Prostate gland (tissue), 2 donors: ENCODE measurements around the gene PPP1R13B. TPM values are rescaled to one million over a fixed set of nuclear protein-coding genes. Genes with fewer than 3 reads are reported as not detected.

ENCODE experiments used
- DNase-seq: peaks from one replicate; pipeline ENCODE4 v3.0.0-alpha.2; 2019; ENCODE audit warnings: low spot score
- H3K27ac ChIP-seq, 2 donors: fragments of 200-600 bp; sonication (generic); 2 replicates each; pipeline ENCODE4 v1.5.1; 2017 to 2019
- H3K27me3 ChIP-seq: fragments of 200-600 bp; sonication (generic); replicated peaks from 2 replicates; pipeline ENCODE4 v1.5.1; 2019; ENCODE audit not compliant: insufficient read depth
- H3K36me3 ChIP-seq, 2 donors: fragments of 200-600 bp; sonication (generic); 1 replicate in 1 of 2; 2 replicates in 1 of 2; pipeline versions ENCODE4 v1.5.1 to v1.8.1; 2017 to 2019
- H3K4me1 ChIP-seq: fragments of 200-600 bp; sonication (generic); replicated peaks from 2 replicates; pipeline ENCODE4 v1.5.1; 2019
- H3K4me3 ChIP-seq, 2 donors: fragments of 200-600 bp; sonication (generic); 2 replicates each; pipeline ENCODE4 v1.5.1; 2017 to 2019
- H3K9me3 ChIP-seq: fragments of 200-600 bp; sonication (generic); 2 replicates; pipeline ENCODE4 v1.5.1; 2017
- POLR2A ChIP-seq: fragments of 450-650 bp; IDR thresholded peaks from one replicate; pipeline ENCODE4 v1.6.1; 2016; ENCODE audit warnings: antibody characterized with exemption, mild to moderate bottlenecking
- POLR2AphosphoS5 ChIP-seq: sonication (generic); formaldehyde crosslinking; IDR thresholded peaks from one replicate; pipeline ENCODE4 v1.6.1; 2017; ENCODE audit warnings: antibody characterized with exemption
- whole genome bisulfite sequencing: methylation state at CpG from one replicate; pipeline ENCODE4 v1.1.5; 2018; 5-methylcytosine and 5-hydroxymethylcytosine counted together
- intact Hi-C: fragments of 100-400 bp; cut with DNase I; formaldehyde crosslinking; loops from one replicate; pipeline ENCODE4 v1.14.2; 2022
- total RNA-seq, 2 donors: library from RNA; depleted of rRNA; stranded (reverse); fragments of >200 nt; gene quantifications; one replicate each; pipeline ENCODE4 v1.1.0, GENCODE V29; 2016
- TF ChIP-seq, protein P1 (sequence below), 4 experiments: fragments of 200-600 bp in 2 of 4; fragments of 450-650 bp in 2 of 4; sonication (generic) in 2 of 4; IDR thresholded peaks; 1 replicate in 3 of 4; 2 replicates in 1 of 4; pipeline ENCODE4 v1.5.1; 2016 to 2019; ENCODE audit warnings: antibody characterized with exemption in 4 of 4, mild to moderate bottlenecking in 2 of 4, moderate library complexity in 2 of 4

The PPP1R13B gene
- total RNA-seq, 2 donors from 2014 or later = 48.2 to 64.6 TPM

DNA sequence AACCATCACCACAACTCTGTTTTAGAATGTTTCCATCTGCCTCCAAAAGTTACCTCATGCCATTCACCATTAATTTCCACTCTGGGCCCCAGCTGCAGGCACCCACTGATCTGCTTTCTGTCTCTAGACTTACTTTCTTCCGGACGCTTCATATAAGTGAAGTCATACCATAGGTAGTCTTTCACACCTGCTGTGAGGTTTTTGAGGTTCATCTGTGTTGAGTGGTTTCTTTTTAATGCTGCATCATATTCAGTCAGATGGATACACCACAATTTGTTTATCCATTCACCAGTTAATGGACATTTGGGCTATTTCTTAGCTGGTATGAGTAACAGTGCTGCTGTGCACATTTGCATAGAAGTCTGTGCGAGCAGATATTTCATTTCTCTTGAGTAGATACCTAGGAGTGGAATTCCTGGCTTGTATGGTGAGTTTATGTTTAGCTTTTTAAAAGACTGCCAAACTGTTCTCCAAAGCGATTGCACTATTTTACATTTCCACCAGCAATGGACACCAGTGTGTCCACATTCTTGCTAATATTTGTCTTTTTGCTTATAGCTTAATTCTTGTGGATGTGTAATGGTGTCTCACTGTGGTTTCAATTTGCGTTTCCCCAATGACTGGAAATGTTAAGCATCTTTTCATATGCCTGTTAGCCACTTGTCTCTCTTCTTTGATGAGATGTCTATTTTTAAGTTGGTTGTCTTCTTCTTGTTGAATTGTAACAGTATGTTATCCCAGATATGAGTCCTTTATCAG is 83.5 kb downstream of the PPP1R13B start:
- Histone ChIP-seq H3K27ac (no peak overlapping the region), H3K4me3 (no peak overlapping the region), H3K36me3 (no peaks in the 10 kb centered on the region), H3K4me1 (no peaks in the 10 kb centered on the region), H3K27me3 (no peaks in the 10 kb centered on the region), H3K9me3 (no peaks in the 10 kb centered on the region)
- 96% methylated on average over 5 of the region's 5 CpGs for WGBS
- no peak for DNase-seq
- TF ChIP-seq, protein P1, sequence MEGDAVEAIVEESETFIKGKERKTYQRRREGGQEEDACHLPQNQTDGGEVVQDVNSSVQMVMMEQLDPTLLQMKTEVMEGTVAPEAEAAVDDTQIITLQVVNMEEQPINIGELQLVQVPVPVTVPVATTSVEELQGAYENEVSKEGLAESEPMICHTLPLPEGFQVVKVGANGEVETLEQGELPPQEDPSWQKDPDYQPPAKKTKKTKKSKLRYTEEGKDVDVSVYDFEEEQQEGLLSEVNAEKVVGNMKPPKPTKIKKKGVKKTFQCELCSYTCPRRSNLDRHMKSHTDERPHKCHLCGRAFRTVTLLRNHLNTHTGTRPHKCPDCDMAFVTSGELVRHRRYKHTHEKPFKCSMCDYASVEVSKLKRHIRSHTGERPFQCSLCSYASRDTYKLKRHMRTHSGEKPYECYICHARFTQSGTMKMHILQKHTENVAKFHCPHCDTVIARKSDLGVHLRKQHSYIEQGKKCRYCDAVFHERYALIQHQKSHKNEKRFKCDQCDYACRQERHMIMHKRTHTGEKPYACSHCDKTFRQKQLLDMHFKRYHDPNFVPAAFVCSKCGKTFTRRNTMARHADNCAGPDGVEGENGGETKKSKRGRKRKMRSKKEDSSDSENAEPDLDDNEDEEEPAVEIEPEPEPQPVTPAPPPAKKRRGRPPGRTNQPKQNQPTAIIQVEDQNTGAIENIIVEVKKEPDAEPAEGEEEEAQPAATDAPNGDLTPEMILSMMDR (IDR thresholded peaks at IDR 0.05) = no peak
- TF ChIP-seq POLR2AphosphoS5 (no peak), POLR2A (no peak)
- intact Hi-C loops = no loop called here

DNA sequence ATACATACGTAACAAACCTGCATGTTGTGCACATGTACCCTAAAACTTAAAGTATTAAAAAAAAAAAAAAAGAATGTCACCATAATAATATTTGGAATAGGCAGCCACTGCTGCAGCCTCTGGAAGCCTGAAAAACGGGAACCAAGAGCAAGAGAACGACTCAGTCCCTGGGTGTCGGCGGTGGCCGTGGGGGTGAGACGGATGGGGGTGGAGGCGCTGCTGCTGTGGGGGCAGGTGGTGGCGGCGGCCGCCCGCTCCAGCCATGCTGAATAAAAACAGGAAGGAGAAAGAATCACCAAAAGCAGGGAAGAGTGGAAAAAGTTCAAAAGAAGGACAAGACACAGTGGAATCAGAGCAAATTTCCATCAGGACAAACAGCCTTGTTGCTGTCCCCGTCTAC is 84.8 kb downstream of the PPP1R13B start:
- no peaks in the 10 kb centered on the region for H3K27me3 ChIP-seq
- H3K9me3 ChIP-seq = no peaks in the 10 kb centered on the region
- TF ChIP-seq, protein P1 (IDR thresholded peaks at IDR 0.05) = no peak
- no peak for TF ChIP-seq POLR2A
- no peak for TF ChIP-seq POLR2AphosphoS5
- intact Hi-C loops = no loop called here
- no peaks in the 10 kb centered on the region for H3K4me1 ChIP-seq
- H3K36me3 ChIP-seq = no peaks in the 10 kb centered on the region
- H3K4me3 ChIP-seq = no peak overlapping the region
- H3K27ac ChIP-seq = no peak overlapping the region
- whole genome bisulfite sequencing = 90% methylated on average over 13 of the region's 13 CpGs
- no peak for DNase-seq

DNA sequence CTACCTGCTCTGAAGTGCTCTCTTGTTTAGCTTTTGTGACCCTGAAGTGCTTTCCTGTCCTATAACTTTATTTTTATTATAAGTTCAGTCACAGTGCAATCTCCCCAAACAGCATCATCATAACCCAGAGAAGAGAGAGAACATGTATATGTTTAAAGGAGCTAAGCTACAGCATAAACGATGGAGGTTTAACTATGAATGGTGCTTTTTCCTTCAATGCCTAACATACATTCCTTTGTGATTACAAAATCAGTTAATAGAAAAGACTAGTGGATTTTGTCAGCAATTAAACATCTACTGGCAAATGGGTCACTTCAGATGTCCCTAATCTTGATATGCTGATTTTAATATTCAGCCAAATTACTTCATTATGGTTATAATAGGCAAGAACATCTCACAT is 85.3 kb downstream of the PPP1R13B start:
- Histone ChIP-seq H3K9me3 (no peaks in the 10 kb centered on the region), H3K36me3 (no peaks in the 10 kb centered on the region), H3K27me3 (no peaks in the 10 kb centered on the region), H3K4me3 (no peak overlapping the region), H3K27ac (no peak overlapping the region), H3K4me1 (no peaks in the 10 kb centered on the region)
- WGBS = 47% methylated on average over 1 of the region's 1 CpG
- TF ChIP-seq, protein P1 (IDR thresholded peaks at IDR 0.05) = no peak
- TF ChIP-seq POLR2AphosphoS5 = no peak
- no peak for TF ChIP-seq POLR2A
- DNase-seq = no peak
- intact Hi-C loops = no loop called here

- Histone ChIP-seq H3K4me3 (no peak overlapping the region), H3K36me3 (no peaks in the 10 kb centered on the region), H3K9me3 (no peaks in the 10 kb centered on the region), H3K27me3 (no peaks in the 10 kb centered on the region), H3K27ac (peak overlapping the region in 1 of 2 donors; percentile 33), H3K4me1 (no peaks in the 10 kb centered on the region)
- intact Hi-C loops = no loop called here
- DNase-seq = no peak
- TF ChIP-seq, protein P1 (IDR thresholded peaks at IDR 0.05) = no peak
- TF ChIP-seq POLR2A (no peak), POLR2AphosphoS5 (no peak)
- WGBS = 97% methylated on average over 8 of the region's 8 CpGs
Observed at GRCh38 chr14:103758059-103758776, 89.2 kb downstream of the PPP1R13B start.

DNA sequence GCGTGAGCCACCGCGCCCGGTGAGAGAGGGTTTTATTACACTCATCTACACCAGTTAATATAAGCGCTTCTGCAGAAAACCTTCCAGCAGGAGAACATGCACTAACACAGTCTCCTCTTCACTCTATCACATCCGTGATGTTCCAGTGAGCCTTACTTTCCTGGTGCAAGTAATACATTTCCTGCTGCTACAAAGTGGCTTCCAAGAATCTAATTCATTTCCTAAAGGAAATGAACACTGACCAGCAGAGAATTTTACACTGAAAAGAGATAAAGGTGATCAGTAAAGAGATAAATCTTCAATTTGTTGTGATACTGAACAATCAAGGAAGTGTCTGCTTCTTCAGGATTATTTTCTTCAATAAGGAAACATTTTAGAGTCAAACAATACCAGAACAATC is 92.3 kb downstream of the PPP1R13B start:
- H3K9me3 ChIP-seq = no peaks in the 10 kb centered on the region
- no peaks in the 10 kb centered on the region for H3K4me1 ChIP-seq
- intact Hi-C loops = no loop called here
- H3K4me3 ChIP-seq = no peak overlapping the region
- 95% methylated on average over 6 of the region's 6 CpGs for WGBS
- no peak overlapping the region for H3K27ac ChIP-seq
- no peak for DNase-seq
- H3K36me3 ChIP-seq = no peaks in the 10 kb centered on the region
- TF ChIP-seq POLR2A (no peak), POLR2AphosphoS5 (no peak)
- TF ChIP-seq, protein P1 (IDR thresholded peaks at IDR 0.05) = no peak
- H3K27me3 ChIP-seq = no peaks in the 10 kb centered on the region
